ENCODE measurements around the gene SPDYE2B.
"Not testable (repeated sequence)": the region's sequence is repeated elsewhere in the genome, so short reads cannot be mapped to it uniquely, and the experiment has no call there.

Gene SPDYE2B

GRCh38 chr7:102649924-102650323 lies at the start of gene SPDYE2B:
SPDYE2B (plus strand) TSS chr7:102650319; CDS start chr7:102652349, 2,030 bp downstream.
- not testable (repeated sequence) for DNase-seq (ENCODE audit: low read depth, low spot score)

- DNase-seq (ENCODE audit: low read depth, low spot score) = not testable (repeated sequence)
These were observed 47.8 kb upstream of the SPDYE2B start for GRCh38 chr7:102602317-102602716.

- not testable (repeated sequence) for DNase-seq (ENCODE audit: low read depth, low spot score)
These were observed 45.5 kb upstream of the SPDYE2B start for GRCh38 chr7:102604431-102605145.

- DNase-seq (ENCODE audit: low read depth, low spot score) = not testable (repeated sequence)
These were observed 43.3 kb upstream of the SPDYE2B start for GRCh38 chr7:102606848-102607247.

- DNase-seq (ENCODE audit: low read depth, low spot score) = not testable (repeated sequence)
These were observed 40.4 kb upstream of the SPDYE2B start for GRCh38 chr7:102609734-102610133.

- not testable (repeated sequence) for DNase-seq (ENCODE audit: low read depth, low spot score)
These were observed 39.7 kb upstream of the SPDYE2B start for GRCh38 chr7:102610441-102610840.

GRCh38 chr7:102611013-102611674 lies 39.0 kb upstream of the SPDYE2B start:
- DNase-seq (ENCODE audit: low read depth, low spot score) = not testable (repeated sequence)

- DNase-seq (ENCODE audit: low read depth, low spot score) = not testable (repeated sequence)
These were observed 38.3 kb upstream of the SPDYE2B start for GRCh38 chr7:102611675-102612325.

- DNase-seq (ENCODE audit: low read depth, low spot score) = not testable (repeated sequence)
These were observed 36.4 kb upstream of the SPDYE2B start for GRCh38 chr7:102613575-102614345.

GRCh38 chr7:102614346-102614697 lies 35.8 kb upstream of the SPDYE2B start:
- DNase-seq (ENCODE audit: low read depth, low spot score) = not testable (repeated sequence)

- not testable (repeated sequence) for DNase-seq (ENCODE audit: low read depth, low spot score)
These were observed 35.2 kb upstream of the SPDYE2B start for GRCh38 chr7:102614873-102615272.

- not testable (repeated sequence) for DNase-seq (ENCODE audit: low read depth, low spot score)
These were observed 34.2 kb upstream of the SPDYE2B start for GRCh38 chr7:102615930-102616329.

- DNase-seq (ENCODE audit: low read depth, low spot score) = not testable (repeated sequence)
These were observed 33.5 kb upstream of the SPDYE2B start, which contains the start of gene RASA4 for GRCh38 chr7:102616507-102617125. RASA4 (minus strand) TSS chr7:102616756; CDS start chr7:102616689, 67 bp downstream.

- not testable (repeated sequence) for DNase-seq (ENCODE audit: low read depth, low spot score)
These were observed 32.0 kb upstream of the SPDYE2B start for GRCh38 chr7:102618122-102618521.

- not testable (repeated sequence) for DNase-seq (ENCODE audit: low read depth, low spot score)
These were observed 22.7 kb upstream of the SPDYE2B start for GRCh38 chr7:102627271-102627904.

GRCh38 chr7:102630622-102631021 lies 19.5 kb upstream of the SPDYE2B start:
- not testable (repeated sequence) for DNase-seq (ENCODE audit: low read depth, low spot score)

GRCh38 chr7:102634299-102634698 lies 15.8 kb upstream of the SPDYE2B start:
- DNase-seq (ENCODE audit: low read depth, low spot score) = not testable (repeated sequence)

GRCh38 chr7:102635354-102635753 lies 14.8 kb upstream of the SPDYE2B start:
- DNase-seq (ENCODE audit: low read depth, low spot score) = not testable (repeated sequence)

- not testable (repeated sequence) for DNase-seq (ENCODE audit: low read depth, low spot score)
These were observed 13.2 kb upstream of the SPDYE2B start for GRCh38 chr7:102636956-102637355.

GRCh38 chr7:102638848-102639247 lies 11.3 kb upstream of the SPDYE2B start:
- DNase-seq (ENCODE audit: low read depth, low spot score) = not testable (repeated sequence)
